GM12878 (cell line): ENCODE measurements around the gene BCKDK. TPM values are rescaled to one million over a fixed set of nuclear protein-coding genes. Genes with fewer than 3 reads are reported as not detected.
A peak's percentile ranks its signal among the peaks of the same experiment; 100 is the strongest.

Experiments used
- ATF7 ChIP-seq: fragments of 450-650 bp; IDR thresholded peaks from 2 replicates; pipeline ENCODE4 v1.6.1; 2016; ENCODE audit warnings: low read depth, mild to moderate bottlenecking
- BMI1 ChIP-seq: fragments of 450-650 bp; IDR thresholded peaks from 2 replicates; pipeline ENCODE4 v1.6.1; 2016; ENCODE audit warnings: mild to moderate bottlenecking, moderate library complexity, borderline replicate concordance
- CBX5 ChIP-seq: sonication (generic); IDR thresholded peaks from 2 replicates; pipeline ENCODE4 v1.6.1; 2016; ENCODE audit warnings: low read depth, moderate library complexity, mild to moderate bottlenecking, inconsistent platforms
- CEBPB ChIP-seq, 2 experiments: fragments of 150-350 bp in 1 of 2; IDR thresholded peaks; 2 replicates each; pipeline ENCODE4 v1.6.1; 2012 to 2014; ENCODE audit warnings: low read depth in 2 of 2, low read length in 2 of 2, borderline replicate concordance in 1 of 2, inconsistent platforms in 1 of 2
- CHD1 ChIP-seq: IDR thresholded peaks from 2 replicates; pipeline ENCODE4 v1.6.1; 2012; ENCODE audit warnings: low read depth, low read length, improper control_type of control experiment
- CHD4 ChIP-seq: fragments of 200-600 bp; sonication (generic); IDR thresholded peaks from 2 replicates; pipeline ENCODE4 v1.6.1; 2016; ENCODE audit warnings: mild to moderate bottlenecking
- CTCF ChIP-seq, 3 experiments: IDR thresholded peaks in 2 of 3; conservative IDR thresholded peaks in 1 of 3; 2 replicates each; pipeline ENCODE4 v1.5.1; 2011; ENCODE audit warnings: low read depth in 3 of 3, low read length in 3 of 3, mild to moderate bottlenecking in 3 of 3, control low read depth in 2 of 3, moderate library complexity in 2 of 3, inconsistent platforms in 1 of 3, mixed read lengths in 1 of 3; ENCODE audit not compliant: control insufficient read depth in 2 of 3, insufficient read depth in 1 of 3; ENCODE audit errors: extremely low read depth in 1 of 3
- JUNB ChIP-seq: IDR thresholded peaks from 2 replicates; pipeline ENCODE4 v1.6.1; 2016; ENCODE audit warnings: antibody characterized with exemption, mild to moderate bottlenecking
- LARP7 ChIP-seq: fragments of 450-650 bp; IDR thresholded peaks from 2 replicates; pipeline ENCODE4 v1.6.1; 2017; ENCODE audit warnings: mild to moderate bottlenecking
- MEF2A ChIP-seq: IDR thresholded peaks from 2 replicates; pipeline ENCODE4 v1.6.1; 2011; ENCODE audit warnings: low read depth, mild to moderate bottlenecking, low read length, moderate library complexity; ENCODE audit not compliant: insufficient read depth
- MTA3 ChIP-seq: IDR thresholded peaks from 2 replicates; pipeline ENCODE4 v1.6.1; 2012; ENCODE audit warnings: low read length, inconsistent platforms, borderline replicate concordance
- NR2F1 ChIP-seq: fragments of 450-650 bp; conservative IDR thresholded peaks from 2 replicates; pipeline ENCODE4 v1.6.1; 2017; ENCODE audit warnings: mild to moderate bottlenecking
- NRF1 ChIP-seq: conservative IDR thresholded peaks from 2 replicates; pipeline ENCODE4 v1.6.1; 2011; ENCODE audit warnings: mild to moderate bottlenecking, low read depth, low read length, improper control_type of control experiment
- POU2F2 ChIP-seq: IDR thresholded peaks from 3 replicates; pipeline ENCODE4 v1.6.1; 2011; ENCODE audit warnings: low read depth, mild to moderate bottlenecking, low read length, borderline replicate concordance
- RFX5 ChIP-seq: IDR thresholded peaks from 2 replicates; pipeline ENCODE4 v1.6.1; 2011; ENCODE audit warnings: low read depth, low read length, improper control_type of control experiment
- SIX5 ChIP-seq: IDR thresholded peaks from 2 replicates; pipeline ENCODE4 v1.6.1; 2011; ENCODE audit warnings: mild to moderate bottlenecking, low read depth, low read length, moderate library complexity; ENCODE audit not compliant: severe bottlenecking
- STAT1 ChIP-seq: fragments of 450-650 bp; conservative IDR thresholded peaks from 2 replicates; pipeline ENCODE4 v1.6.1; 2014; ENCODE audit warnings: antibody characterized with exemption, mild to moderate bottlenecking
- STAT3 ChIP-seq: IDR thresholded peaks from 2 replicates; pipeline ENCODE4 v1.6.1; 2011; ENCODE audit warnings: low read depth, low read length, improper control_type of control experiment
- SUZ12 ChIP-seq: fragments of 200-600 bp; sonication (generic); IDR thresholded peaks from one replicate; pipeline ENCODE4 v1.6.1; 2018; ENCODE audit warnings: antibody characterized with exemption, mild to moderate bottlenecking; ENCODE audit not compliant: unreplicated experiment
- ZNF217 ChIP-seq: fragments of 450-650 bp; IDR thresholded peaks from 2 replicates; pipeline ENCODE4 v1.6.1; 2017; ENCODE audit warnings: antibody characterized with exemption, mild to moderate bottlenecking
- polyA plus RNA-seq, 11 experiments: library from polyadenylated mRNA; depleted of rRNA in 4 of 11; unstranded in 6 of 11; stranded (reverse) in 5 of 11; fragments of >200 nt; fragmentation: Nextera tagmentation in 4 of 11; fragmentation: Illumina TruSeq in 1 of 11; extraction: Ambion mirVana in 4 of 11; extraction: Trizol in 1 of 11; gene quantifications; 1 replicate in 1 of 11; 2 replicates in 10 of 11; pipeline versions ENCODE4 v1.2.1 to v1.2.3, GENCODE V29; 2011 to 2016; ENCODE audit warnings: inconsistent platforms in 2 of 11, missing spikeins in 2 of 11, low read depth in 1 of 11
- total RNA-seq, 4 experiments: library from RNA; depleted of rRNA in 3 of 4; stranded (reverse); fragments of >200 nt in 3 of 4; fragmentation: Illumina TruSeq in 1 of 4; extraction: Trizol in 1 of 4; gene quantifications; 2 replicates each; pipeline versions ENCODE4 v1.2.1 to v1.2.3, GENCODE V29; 2013 to 2021
- TF ChIP-seq, protein P1 (sequence below): IDR thresholded peaks from 2 replicates; pipeline ENCODE4 v1.6.1; 2012; ENCODE audit warnings: mild to moderate bottlenecking, low read depth, low read length
- TF ChIP-seq, protein P2 (sequence below): IDR thresholded peaks from 2 replicates; pipeline ENCODE4 v1.6.1; 2011; ENCODE audit warnings: borderline replicate concordance, low read depth, mild to moderate bottlenecking, moderate library complexity, mixed read lengths, low read length; ENCODE audit not compliant: insufficient read depth; ENCODE audit errors: extremely low read length
- TF ChIP-seq, protein P3 (sequence below): IDR thresholded peaks from 2 replicates; pipeline ENCODE4 v1.6.1; 2012; ENCODE audit warnings: low read length, inconsistent platforms

BCKDK gene
- total and polyA plus RNA-seq, 10 of the 15 experiments (the other 5 are each of a cell fraction or from before 2014, with no cell fraction given), result 0.68 to 56.6 (median 32.8) TPM

DNA sequence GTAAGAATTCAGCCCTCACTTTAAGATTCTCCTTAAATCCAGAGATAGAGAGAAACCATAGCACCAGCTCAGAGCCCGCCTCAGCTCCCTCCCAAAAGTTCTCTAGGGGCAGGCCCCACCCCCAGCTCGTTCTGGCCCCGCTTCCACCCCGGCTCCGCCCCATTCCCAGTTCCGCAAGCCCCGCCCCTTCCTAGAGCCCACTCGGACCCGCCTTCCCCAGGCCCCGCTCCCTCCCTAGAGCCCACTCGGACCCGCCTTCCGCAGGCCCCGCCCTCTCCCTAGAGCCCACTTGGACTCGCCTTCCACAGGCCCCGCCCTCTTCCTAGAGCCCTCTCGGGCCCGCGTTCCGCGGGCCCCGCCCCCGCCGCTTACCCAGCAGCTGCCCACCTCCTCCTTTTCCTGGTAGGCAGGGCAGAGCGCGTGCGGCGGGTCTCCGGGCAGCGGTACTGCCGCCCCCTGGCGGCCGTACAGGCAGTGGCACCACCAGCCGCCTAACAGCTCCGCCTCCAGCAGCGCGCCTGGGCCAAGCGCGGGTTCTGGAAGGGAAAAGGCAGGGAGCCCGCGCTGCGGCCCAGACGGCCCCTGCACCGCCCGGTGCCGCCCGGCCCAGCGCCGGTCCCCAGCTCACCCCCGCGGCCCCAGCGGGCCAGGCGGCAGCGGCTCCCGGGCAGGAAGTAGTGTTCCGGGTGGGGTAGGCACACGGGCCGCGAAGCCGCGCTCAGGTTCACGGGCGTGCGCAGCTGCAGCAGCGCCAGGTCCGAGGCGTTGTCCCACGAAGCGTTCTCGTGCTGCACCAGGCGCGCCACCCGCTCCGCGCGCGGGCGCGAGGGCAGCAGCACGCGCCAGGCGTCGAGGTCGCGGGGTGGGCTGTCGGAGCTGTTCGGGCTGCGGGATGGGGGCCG, 34.2 kb downstream of the BCKDK start (continued):
- TF ChIP-seq CHD1, result no peak
- TF ChIP-seq CEBPB (IDR thresholded peaks at IDR 0.05; ENCODE audit: borderline replicate concordance in 1 of 2, low read depth in 2 of 2, low read length in 2 of 2), result no peak
- no peak; the same call in 2 of the 3 replicates for TF ChIP-seq POU2F2
- TF ChIP-seq STAT3, result no peak
- TF ChIP-seq BMI1, result no peak
- TF ChIP-seq JUNB, result no peak
- TF ChIP-seq MTA3, result no peak
- no peak for TF ChIP-seq ATF7
- TF ChIP-seq, protein P1, sequence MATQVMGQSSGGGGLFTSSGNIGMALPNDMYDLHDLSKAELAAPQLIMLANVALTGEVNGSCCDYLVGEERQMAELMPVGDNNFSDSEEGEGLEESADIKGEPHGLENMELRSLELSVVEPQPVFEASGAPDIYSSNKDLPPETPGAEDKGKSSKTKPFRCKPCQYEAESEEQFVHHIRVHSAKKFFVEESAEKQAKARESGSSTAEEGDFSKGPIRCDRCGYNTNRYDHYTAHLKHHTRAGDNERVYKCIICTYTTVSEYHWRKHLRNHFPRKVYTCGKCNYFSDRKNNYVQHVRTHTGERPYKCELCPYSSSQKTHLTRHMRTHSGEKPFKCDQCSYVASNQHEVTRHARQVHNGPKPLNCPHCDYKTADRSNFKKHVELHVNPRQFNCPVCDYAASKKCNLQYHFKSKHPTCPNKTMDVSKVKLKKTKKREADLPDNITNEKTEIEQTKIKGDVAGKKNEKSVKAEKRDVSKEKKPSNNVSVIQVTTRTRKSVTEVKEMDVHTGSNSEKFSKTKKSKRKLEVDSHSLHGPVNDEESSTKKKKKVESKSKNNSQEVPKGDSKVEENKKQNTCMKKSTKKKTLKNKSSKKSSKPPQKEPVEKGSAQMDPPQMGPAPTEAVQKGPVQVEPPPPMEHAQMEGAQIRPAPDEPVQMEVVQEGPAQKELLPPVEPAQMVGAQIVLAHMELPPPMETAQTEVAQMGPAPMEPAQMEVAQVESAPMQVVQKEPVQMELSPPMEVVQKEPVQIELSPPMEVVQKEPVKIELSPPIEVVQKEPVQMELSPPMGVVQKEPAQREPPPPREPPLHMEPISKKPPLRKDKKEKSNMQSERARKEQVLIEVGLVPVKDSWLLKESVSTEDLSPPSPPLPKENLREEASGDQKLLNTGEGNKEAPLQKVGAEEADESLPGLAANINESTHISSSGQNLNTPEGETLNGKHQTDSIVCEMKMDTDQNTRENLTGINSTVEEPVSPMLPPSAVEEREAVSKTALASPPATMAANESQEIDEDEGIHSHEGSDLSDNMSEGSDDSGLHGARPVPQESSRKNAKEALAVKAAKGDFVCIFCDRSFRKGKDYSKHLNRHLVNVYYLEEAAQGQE, result no peak
- no peak for TF ChIP-seq CHD4
- no peak for TF ChIP-seq SIX5
- peak; percentile 99 for TF ChIP-seq LARP7
- peak; percentile 84 for TF ChIP-seq ZNF217
- peak; percentile 83; the same call in 1 of the 2 replicates for TF ChIP-seq STAT1
- TF ChIP-seq CTCF (IDR thresholded peaks at IDR 0.05 in 2 of 3, conservative IDR thresholded peaks at IDR 0.05 in 1 of 3; ENCODE audit: control insufficient read depth in 2 of 3, extremely low read depth in 1 of 3, insufficient read depth in 1 of 3, low read depth in 3 of 3, low read length in 3 of 3), result peak; percentile 87 to 97 (median 95)
- TF ChIP-seq RFX5, result no peak
- TF ChIP-seq SUZ12, result no peak
- TF ChIP-seq, protein P2, sequence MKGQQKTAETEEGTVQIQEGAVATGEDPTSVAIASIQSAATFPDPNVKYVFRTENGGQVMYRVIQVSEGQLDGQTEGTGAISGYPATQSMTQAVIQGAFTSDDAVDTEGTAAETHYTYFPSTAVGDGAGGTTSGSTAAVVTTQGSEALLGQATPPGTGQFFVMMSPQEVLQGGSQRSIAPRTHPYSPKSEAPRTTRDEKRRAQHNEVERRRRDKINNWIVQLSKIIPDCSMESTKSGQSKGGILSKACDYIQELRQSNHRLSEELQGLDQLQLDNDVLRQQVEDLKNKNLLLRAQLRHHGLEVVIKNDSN, result no peak
- TF ChIP-seq NR2F1, result peak; percentile 68
- TF ChIP-seq MEF2A, result 0 out of 2 replicates have a peak, but pooled peaks have one; percentile 48
- TF ChIP-seq CBX5, result no peak
- no peak for TF ChIP-seq NRF1
- TF ChIP-seq, protein P3, sequence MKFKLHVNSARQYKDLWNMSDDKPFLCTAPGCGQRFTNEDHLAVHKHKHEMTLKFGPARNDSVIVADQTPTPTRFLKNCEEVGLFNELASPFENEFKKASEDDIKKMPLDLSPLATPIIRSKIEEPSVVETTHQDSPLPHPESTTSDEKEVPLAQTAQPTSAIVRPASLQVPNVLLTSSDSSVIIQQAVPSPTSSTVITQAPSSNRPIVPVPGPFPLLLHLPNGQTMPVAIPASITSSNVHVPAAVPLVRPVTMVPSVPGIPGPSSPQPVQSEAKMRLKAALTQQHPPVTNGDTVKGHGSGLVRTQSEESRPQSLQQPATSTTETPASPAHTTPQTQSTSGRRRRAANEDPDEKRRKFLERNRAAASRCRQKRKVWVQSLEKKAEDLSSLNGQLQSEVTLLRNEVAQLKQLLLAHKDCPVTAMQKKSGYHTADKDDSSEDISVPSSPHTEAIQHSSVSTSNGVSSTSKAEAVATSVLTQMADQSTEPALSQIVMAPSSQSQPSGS, result no peak
